Esophagus muscularis mucosa (tissue), 4 donors: ENCODE results near the gene DAPK1. TPM values are rescaled to one million over a fixed set of nuclear protein-coding genes. Genes with fewer than 3 reads are reported as not detected.

ENCODE experiments used
- DNase-seq: peaks from one replicate; pipeline ENCODE4 v3.0.0-alpha.2; 2017; ENCODE audit errors: extremely low spot score
- H3K27ac ChIP-seq, 4 donors: fragments of 200-600 bp; sonication (generic); replicated peaks in 1 of 4; 1 replicate in 3 of 4; 2 replicates in 1 of 4; pipeline ENCODE4 v1.5.1; 2016 to 2019; ENCODE audit warnings: mild to moderate bottlenecking in 1 of 4
- H3K27me3 ChIP-seq, 4 donors: fragments of 200-600 bp; sonication (generic); one replicate each; pipeline versions ENCODE4 v1.5.1 to v1.6.0; 2016 to 2019
- H3K36me3 ChIP-seq, 4 donors: fragments of 200-600 bp; sonication (generic); one replicate each; pipeline ENCODE4 v1.5.1; 2016 to 2019
- H3K4me1 ChIP-seq, 4 donors: fragments of 200-600 bp; sonication (generic); one replicate each; pipeline ENCODE4 v1.5.1; 2016 to 2019
- H3K4me3 ChIP-seq, 4 donors: fragments of 200-600 bp; sonication (generic); 1 replicate in 2 of 4; 2 replicates in 2 of 4; pipeline ENCODE4 v1.5.1; 2016 to 2019; ENCODE audit warnings: mild to moderate bottlenecking in 4 of 4, moderate library complexity in 1 of 4
- H3K9me3 ChIP-seq, 4 donors: fragments of 200-600 bp; sonication (generic); 1 replicate in 3 of 4; 2 replicates in 1 of 4; pipeline ENCODE4 v1.5.1; 2016 to 2019
- EP300 ChIP-seq: sonication (generic); formaldehyde crosslinking; IDR thresholded peaks from one replicate; pipeline ENCODE4 v1.6.1; 2017; ENCODE audit warnings: antibody characterized with exemption
- POLR2A ChIP-seq: fragments of 450-650 bp; IDR thresholded peaks from one replicate; pipeline ENCODE4 v1.6.1; 2017; ENCODE audit warnings: antibody characterized with exemption, moderate library complexity, mild to moderate bottlenecking, low read depth
- POLR2AphosphoS5 ChIP-seq, 2 donors: sonication (generic); formaldehyde crosslinking; IDR thresholded peaks; one replicate each; pipeline ENCODE4 v1.6.1; 2017; ENCODE audit warnings: antibody characterized with exemption in 2 of 2
- WGBS: methylation state at CpG from one replicate; pipeline ENCODE4 v1.1.5; 2018; 5-methylcytosine and 5-hydroxymethylcytosine counted together
- intact Hi-C: fragments of 100-400 bp; cut with DNase I; formaldehyde crosslinking; loops from one replicate; pipeline ENCODE4 v1.15.1; 2023
- total RNA-seq, 4 donors: library from RNA; depleted of rRNA; stranded (reverse); fragments of >200 nt; gene quantifications; one replicate each; pipeline versions ENCODE4 v1.1.0 to v1.2.1, GENCODE V29; 2016
- TF ChIP-seq, protein P1 (sequence below), 3 experiments: fragments of 200-600 bp in 2 of 3; fragments of 450-650 bp in 1 of 3; sonication (generic) in 2 of 3; IDR thresholded peaks; one replicate each; pipeline ENCODE4 v1.5.1; 2017 to 2019; ENCODE audit warnings: antibody characterized with exemption in 3 of 3, mild to moderate bottlenecking in 2 of 3, moderate library complexity in 1 of 3

The DAPK1 gene
- total RNA-seq, 4 donors from 2014 or later = 51.7 to 96.8 (median 80.7) TPM

DNA sequence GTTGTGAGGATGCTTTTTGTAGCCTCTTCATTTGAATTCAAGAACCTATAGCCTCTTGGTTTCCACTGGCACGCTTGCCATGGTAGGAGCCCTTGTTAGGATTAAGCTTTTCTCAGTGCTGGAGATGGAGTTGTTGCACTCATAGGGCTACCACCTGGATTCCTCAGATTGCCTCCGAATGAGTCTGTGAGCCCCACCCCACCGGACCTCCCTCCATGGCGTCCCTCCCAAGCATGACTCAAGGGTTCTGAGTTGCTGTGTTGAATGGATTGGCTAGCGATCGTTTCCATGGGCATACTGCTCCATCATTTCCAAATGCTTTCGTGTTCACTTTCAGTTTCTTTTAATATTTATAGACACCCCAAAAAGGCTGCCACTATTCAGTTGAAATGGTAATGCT, 69.9 kb downstream of the DAPK1 start:
- no peak overlapping the region for H3K4me3 ChIP-seq
- H3K27me3 ChIP-seq = no peaks in the 10 kb centered on the region
- intact Hi-C loops = no loop called here
- DNase-seq = no peak
- H3K9me3 ChIP-seq = no peaks in the 10 kb centered on the region
- peaks cover 5 to 98% (median 96%) of the 10 kb centered on the region in 4 donors for H3K4me1 ChIP-seq
- no peaks in the 10 kb centered on the region for H3K36me3 ChIP-seq
- TF ChIP-seq, protein P1, sequence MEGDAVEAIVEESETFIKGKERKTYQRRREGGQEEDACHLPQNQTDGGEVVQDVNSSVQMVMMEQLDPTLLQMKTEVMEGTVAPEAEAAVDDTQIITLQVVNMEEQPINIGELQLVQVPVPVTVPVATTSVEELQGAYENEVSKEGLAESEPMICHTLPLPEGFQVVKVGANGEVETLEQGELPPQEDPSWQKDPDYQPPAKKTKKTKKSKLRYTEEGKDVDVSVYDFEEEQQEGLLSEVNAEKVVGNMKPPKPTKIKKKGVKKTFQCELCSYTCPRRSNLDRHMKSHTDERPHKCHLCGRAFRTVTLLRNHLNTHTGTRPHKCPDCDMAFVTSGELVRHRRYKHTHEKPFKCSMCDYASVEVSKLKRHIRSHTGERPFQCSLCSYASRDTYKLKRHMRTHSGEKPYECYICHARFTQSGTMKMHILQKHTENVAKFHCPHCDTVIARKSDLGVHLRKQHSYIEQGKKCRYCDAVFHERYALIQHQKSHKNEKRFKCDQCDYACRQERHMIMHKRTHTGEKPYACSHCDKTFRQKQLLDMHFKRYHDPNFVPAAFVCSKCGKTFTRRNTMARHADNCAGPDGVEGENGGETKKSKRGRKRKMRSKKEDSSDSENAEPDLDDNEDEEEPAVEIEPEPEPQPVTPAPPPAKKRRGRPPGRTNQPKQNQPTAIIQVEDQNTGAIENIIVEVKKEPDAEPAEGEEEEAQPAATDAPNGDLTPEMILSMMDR (IDR thresholded peaks at IDR 0.05) = no peak
- no peak for TF ChIP-seq EP300
- no peak for TF ChIP-seq POLR2A
- peak in 1 of 2 donors; percentile 11 for TF ChIP-seq POLR2AphosphoS5 (IDR thresholded peaks at IDR 0.05)
- WGBS = 71% methylated on average over 7 of the region's 7 CpGs
- H3K27ac ChIP-seq = peak overlapping the region; percentile 53 to 73 (median 65)

DNA sequence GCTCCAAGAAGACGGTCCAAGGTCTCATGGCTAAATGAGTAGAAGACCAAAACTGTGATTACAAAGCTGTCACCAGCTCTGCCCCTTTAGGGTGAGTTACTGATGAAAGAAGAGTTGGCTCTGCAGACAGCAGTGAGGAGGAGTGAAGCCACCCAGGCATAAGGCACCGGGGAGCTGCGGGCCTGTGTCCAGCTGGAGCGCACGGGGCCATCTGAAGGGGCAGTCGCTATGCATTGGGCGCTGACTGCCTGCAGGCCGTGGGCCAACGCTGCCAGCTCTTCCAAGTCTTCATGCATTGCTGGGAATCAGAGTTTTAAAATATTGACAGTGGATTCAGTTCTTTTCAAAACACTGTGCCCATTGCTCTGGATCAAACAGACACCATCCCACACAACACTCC, 70.3 kb downstream of the DAPK1 start:
- Histone ChIP-seq H3K4me3 (no peak overlapping the region), H3K27me3 (no peaks in the 10 kb centered on the region), H3K36me3 (peaks cover 0 to 2% (median 0%) of the 10 kb centered on the region in 4 donors), H3K9me3 (no peaks in the 10 kb centered on the region), H3K4me1 (peaks cover 5 to 98% (median 95%) of the 10 kb centered on the region in 4 donors), H3K27ac (peak overlapping the region; percentile 53 to 73 (median 65))
- no peak for DNase-seq
- 79% methylated on average over 9 of the region's 9 CpGs for WGBS
- TF ChIP-seq EP300 = no peak
- no peak for TF ChIP-seq POLR2AphosphoS5 (IDR thresholded peaks at IDR 0.05)
- TF ChIP-seq POLR2A = no peak
- TF ChIP-seq, protein P1 (IDR thresholded peaks at IDR 0.05) = no peak
- intact Hi-C loops = no loop called here

DNA sequence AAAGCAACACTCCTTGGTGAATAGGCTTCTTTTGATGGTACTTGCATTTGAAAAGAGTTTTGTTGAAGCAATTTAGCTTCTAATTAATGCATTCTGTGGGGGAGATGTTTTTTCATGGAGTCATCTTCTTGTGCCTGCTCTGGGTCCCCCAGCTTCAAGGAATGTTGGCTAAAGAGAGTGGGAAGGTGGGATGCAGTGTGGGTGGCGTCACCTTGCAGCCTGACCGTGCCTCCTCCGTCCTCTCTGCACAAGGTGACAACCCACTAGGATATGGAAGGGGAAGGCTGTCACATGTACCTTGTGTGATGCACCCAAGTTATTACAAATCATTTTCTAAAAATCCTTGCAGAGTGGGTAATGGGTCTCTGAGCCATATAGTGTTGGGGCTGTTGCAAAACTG, 70.7 kb downstream of the DAPK1 start:
- TF ChIP-seq, protein P1 (IDR thresholded peaks at IDR 0.05) = no peak
- no peak for TF ChIP-seq EP300
- TF ChIP-seq POLR2A = no peak
- TF ChIP-seq POLR2AphosphoS5 (IDR thresholded peaks at IDR 0.05) = no peak
- Histone ChIP-seq H3K27ac (peak overlapping the region; percentile 36 to 73 (median 60)), H3K27me3 (no peaks in the 10 kb centered on the region), H3K4me3 (no peak overlapping the region), H3K9me3 (no peaks in the 10 kb centered on the region), H3K4me1 (peaks cover 5 to 98% (median 95%) of the 10 kb centered on the region in 4 donors), H3K36me3 (peaks cover 0 to 4% (median 0%) of the 10 kb centered on the region in 4 donors)
- WGBS = 73% methylated on average over 3 of the region's 3 CpGs
- no peak for DNase-seq
- intact Hi-C loops = no loop called here

- no peak for TF ChIP-seq POLR2AphosphoS5 (IDR thresholded peaks at IDR 0.05)
- TF ChIP-seq, protein P1 (IDR thresholded peaks at IDR 0.05) = no peak
- no peak for TF ChIP-seq EP300
- no peak for TF ChIP-seq POLR2A
- no peak overlapping the region for H3K4me3 ChIP-seq
- H3K36me3 ChIP-seq = peaks cover 0 to 4% (median 0%) of the 10 kb centered on the region in 4 donors
- intact Hi-C loops = no loop called here
- H3K9me3 ChIP-seq = no peaks in the 10 kb centered on the region
- no peaks in the 10 kb centered on the region for H3K27me3 ChIP-seq
- H3K4me1 ChIP-seq = peaks cover 5 to 96% (median 91%) of the 10 kb centered on the region in 4 donors
- DNase-seq = no peak
- H3K27ac ChIP-seq = peak overlapping the region; percentile 36 to 73 (median 60)
- 66% methylated on average over 6 of the region's 6 CpGs for WGBS
Observed at GRCh38 chr9:87569008-87569509, 71.4 kb downstream of the DAPK1 start.

- H3K4me3 ChIP-seq = no peak overlapping the region
- no peak for DNase-seq
- no peak for TF ChIP-seq POLR2A
- peak; percentile 53 to 60 for TF ChIP-seq POLR2AphosphoS5 (IDR thresholded peaks at IDR 0.05)
- no peak for TF ChIP-seq EP300
- TF ChIP-seq, protein P1 (IDR thresholded peaks at IDR 0.05) = no peak
- no peaks in the 10 kb centered on the region for H3K27me3 ChIP-seq
- intact Hi-C loops = no loop called here
- H3K9me3 ChIP-seq = no peaks in the 10 kb centered on the region
- peak overlapping the region; percentile 36 to 73 (median 60) for H3K27ac ChIP-seq
- peaks cover 5 to 92% (median 87%) of the 10 kb centered on the region in 4 donors for H3K4me1 ChIP-seq
- peaks cover 0 to 4% (median 0%) of the 10 kb centered on the region in 4 donors for H3K36me3 ChIP-seq
- 12% methylated on average over 5 of the region's 5 CpGs for WGBS
Observed at GRCh38 chr9:87569518-87569917, 71.9 kb downstream of the DAPK1 start.
